Activated CD8-positive, alpha-beta T cell treated with anti-CD3 and anti-CD28 coated beads for 36 hours (primary cell): ENCODE measurements around the gene YPEL3. TPM values are rescaled to one million over a fixed set of nuclear protein-coding genes. Genes with fewer than 3 reads are reported as not detected.

Experiments used
- ATAC-seq: fragments of 200-7000 bp; cut with Tn5 transposase; one replicate; pipeline ENCODE4 v1.10.0; 2021; ENCODE audit warnings: mild to moderate bottlenecking, moderate library complexity
- CTCF ChIA-PET: fragments of 350-600 bp; sonication (Branson Sonifier 250); formaldehyde crosslinking; loops from one replicate; lab custom pipeline; 2021; ENCODE audit warnings: antibody characterized with exemption; lab: Charles Lee
- POLR2A ChIA-PET: fragments of 350-600 bp; sonication (Branson Sonifier 250); formaldehyde crosslinking; loops from one replicate; lab custom pipeline; 2021; ENCODE audit warnings: antibody characterized with exemption; lab: Charles Lee
- DNase-seq: peaks from one replicate; pipeline ENCODE4 v3.0.0-alpha.2; 2020
- H3K27ac Mint-ChIP-seq: one replicate; pipeline ENCODE4 v1.8.0; 2021; ENCODE audit warnings: mild to moderate bottlenecking, mixed read lengths
- H3K27me3 Mint-ChIP-seq: one replicate; pipeline ENCODE4 v1.8.0; 2021; ENCODE audit warnings: mixed read lengths
- H3K36me3 Mint-ChIP-seq: one replicate; pipeline ENCODE4 v1.8.0; 2021; ENCODE audit warnings: low read depth, mixed read lengths
- H3K4me1 Mint-ChIP-seq: one replicate; pipeline ENCODE4 v1.8.0; 2021; ENCODE audit warnings: low read depth, mixed read lengths
- H3K4me3 Mint-ChIP-seq: one replicate; pipeline ENCODE4 v1.8.0; 2021; ENCODE audit warnings: mild to moderate bottlenecking, moderate library complexity, mixed read lengths
- H3K9me3 Mint-ChIP-seq: one replicate; pipeline ENCODE4 v1.8.0; 2021; ENCODE audit warnings: mixed read lengths
- CTCF ChIP-seq: fragments of 200-600 bp; IDR thresholded peaks from one replicate; pipeline ENCODE4 v1.8.0; 2022; ENCODE audit warnings: antibody characterized with exemption, mild to moderate bottlenecking
- intact Hi-C: fragments of 100-400 bp; cut with micrococcal nuclease; formaldehyde crosslinking; loops from one replicate; pipeline ENCODE4 v1.10.0; 2022
- total RNA-seq, 2 experiments: library from RNA; stranded (reverse); gene quantifications; one replicate each; pipeline ENCODE4 v1.2.3, GENCODE V29; 2021

The YPEL3 gene
- total RNA-seq, 2 experiments from 2014 or later, result 17.7 to 19.5 TPM

- DNase-seq, result peak; percentile 95
- CTCF ChIA-PET, result interaction anchor here (0.6 to 7.0 kb wide), 6 partner anchors 15 to 101 kb away, joined by 3 to 60 read pairs (median 3); partner anchors contain the start of gene TBX6
- peak; percentile 88 for ATAC-seq
- H3K9me3 Mint-ChIP-seq, result no peaks in the 10 kb centered on the region
- H3K4me3 Mint-ChIP-seq, result peak within 1 kb of the TSS; percentile 92
- no peak for TF ChIP-seq CTCF
- H3K27me3 Mint-ChIP-seq, result no peaks in the 10 kb centered on the region
- intact Hi-C loops, result no loop called here
- H3K4me1 Mint-ChIP-seq, result peaks cover 35% of the 10 kb centered on the region
- peak within 1 kb of the TSS; percentile 94 for H3K27ac Mint-ChIP-seq
- POLR2A ChIA-PET, result interaction anchor here (0.6 to 8.5 kb wide), 11 partner anchors 7 to 1055 kb away, joined by 3 to 83 read pairs (median 4); partner anchors contain the start of genes ALDOA, CORO1A, TBX6 and YPEL3
- peaks cover 58% of the 10 kb centered on the region for H3K36me3 Mint-ChIP-seq
Measured at GRCh38 chr16:30075503-30076275, 20.3 kb downstream of the YPEL3 start, which contains the start of gene PPP4C. Gene PPP4C, plus strand, starts transcription at chr16:30075994. Its CDS starts 384 bp downstream, at chr16:30076378.

- CTCF ChIA-PET, result interaction anchor here (1.6 kb wide), 1 partner anchor 22 kb away, joined by 8 read pairs; the partner anchor contains the start of gene TBX6
- intact Hi-C loops, result no loop called here
- peak overlapping the region; percentile 5 for H3K27ac Mint-ChIP-seq
- no peaks in the 10 kb centered on the region for H3K9me3 Mint-ChIP-seq
- POLR2A ChIA-PET, result interaction anchor here (0.9 to 1.8 kb wide), 4 partner anchors 10 to 114 kb away, joined by 3 to 7 read pairs (median 4); partner anchors contain the start of gene TBX6
- DNase-seq (no peak), ATAC-seq (no peak)
- no peak for TF ChIP-seq CTCF
- H3K36me3 Mint-ChIP-seq, result peaks cover 76% of the 10 kb centered on the region
- H3K4me3 Mint-ChIP-seq, result no peak overlapping the region
- no peaks in the 10 kb centered on the region for H3K27me3 Mint-ChIP-seq
- H3K4me1 Mint-ChIP-seq, result peaks cover 30% of the 10 kb centered on the region
Measured at GRCh38 chr16:30070490-30070889, 25.5 kb downstream of the YPEL3 start.

DNA sequence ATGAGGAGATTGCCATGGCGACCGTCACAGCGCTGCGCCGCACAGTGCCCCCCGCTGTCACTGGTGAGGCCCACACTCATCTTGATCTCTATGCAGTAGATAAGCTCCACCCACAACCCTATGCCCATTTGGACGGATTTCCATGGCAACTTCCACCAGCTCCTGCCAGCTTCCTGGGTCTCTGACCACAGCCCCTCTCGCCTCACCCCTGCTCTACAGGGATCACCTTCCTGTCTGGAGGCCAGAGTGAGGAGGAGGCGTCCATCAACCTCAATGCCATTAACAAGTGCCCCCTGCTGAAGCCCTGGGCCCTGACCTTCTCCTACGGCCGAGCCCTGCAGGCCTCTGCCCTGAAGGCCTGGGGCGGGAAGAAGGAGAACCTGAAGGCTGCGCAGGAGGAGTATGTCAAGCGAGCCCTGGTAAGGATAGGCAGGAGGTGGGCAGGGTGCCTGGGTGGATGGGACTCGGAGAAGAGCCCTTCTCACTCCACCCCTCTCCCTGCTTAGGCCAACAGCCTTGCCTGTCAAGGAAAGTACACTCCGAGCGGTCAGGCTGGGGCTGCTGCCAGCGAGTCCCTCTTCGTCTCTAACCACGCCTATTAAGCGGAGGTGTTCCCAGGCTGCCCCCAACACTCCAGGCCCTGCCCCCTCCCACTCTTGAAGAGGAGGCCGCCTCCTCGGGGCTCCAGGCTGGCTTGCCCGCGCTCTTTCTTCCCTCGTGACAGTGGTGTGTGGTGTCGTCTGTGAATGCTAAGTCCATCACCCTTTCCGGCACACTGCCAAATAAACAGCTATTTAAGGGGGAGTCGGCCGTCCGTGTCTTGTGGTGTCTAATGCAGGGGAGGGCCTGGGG lies 26.2 kb downstream of the YPEL3 start:
- intact Hi-C loops, result loop anchor here (10.0 kb wide), 1 partner anchor 305 kb away; the partner anchor contains the start of genes MYL11 and TBC1D10B
- TF ChIP-seq CTCF, result no peak
- CTCF ChIA-PET, result interaction anchor here (1.6 kb wide), 1 partner anchor 22 kb away, joined by 8 read pairs; the partner anchor contains the start of gene TBX6

GRCh38 chr16:30068750-30069610 lies 27.0 kb downstream of the YPEL3 start:
- intact Hi-C loops, result loop anchor here (10.0 kb wide), 1 partner anchor 306 kb away; the partner anchor contains the start of genes MYL11 and TBC1D10B
- peak; percentile 77 for DNase-seq
- Mint-ChIP-seq H3K27ac (peak overlapping the region; percentile 81), H3K9me3 (no peaks in the 10 kb centered on the region), H3K36me3 (peaks cover 86% of the 10 kb centered on the region), H3K4me3 (peak overlapping the region; percentile 66), H3K27me3 (no peaks in the 10 kb centered on the region), H3K4me1 (peaks cover 27% of the 10 kb centered on the region)
- CTCF ChIA-PET, result interaction anchor here (1.2 to 1.8 kb wide), 3 partner anchors 11 to 14 kb away, joined by 3 to 5 read pairs (median 4); no protein-coding TSS in a partner anchor
- POLR2A ChIA-PET, result interaction anchor here (0.8 to 6.3 kb wide), 4 partner anchors 9 to 23 kb away, joined by 3 to 83 read pairs (median 5); partner anchors contain the start of genes PPP4C and TBX6
- peak; percentile 57 for TF ChIP-seq CTCF
- ATAC-seq, result no peak

More for the DNA sequence above, 26.2 kb downstream of the YPEL3 start:
- Mint-ChIP-seq H3K27me3 (no peaks in the 10 kb centered on the region), H3K4me1 (peaks cover 28% of the 10 kb centered on the region), H3K27ac (peak overlapping the region; percentile 81), H3K4me3 (peak overlapping the region; percentile 31), H3K9me3 (no peaks in the 10 kb centered on the region), H3K36me3 (peaks cover 80% of the 10 kb centered on the region)
- ATAC-seq (no peak), DNase-seq (no peak)
- POLR2A ChIA-PET, result interaction anchor here (0.6 to 1.8 kb wide), 8 partner anchors 8 to 115 kb away, joined by 3 to 7 read pairs (median 3); partner anchors contain the start of gene TBX6
